H1 (cell line): Measurements from ENCODE around the gene LOXL1. TPM values are rescaled to one million over a fixed set of nuclear protein-coding genes. Genes with fewer than 3 reads are reported as not detected.

ENCODE experiments used
- BCL11A ChIP-seq, 2 experiments: IDR thresholded peaks; one replicate each; pipeline ENCODE4 v1.6.1; 2011; ENCODE audit warnings: low read depth in 2 of 2, low read length in 2 of 2, mild to moderate bottlenecking in 2 of 2
- CHD1 ChIP-seq: IDR thresholded peaks from 2 replicates; pipeline ENCODE4 v1.6.1; 2012; ENCODE audit warnings: low read depth, low read length, improper control_type of control experiment
- JUN ChIP-seq: IDR thresholded peaks from 2 replicates; pipeline ENCODE4 v1.6.1; 2011; ENCODE audit warnings: low read depth, mild to moderate bottlenecking, improper control_type of control experiment, low read length
- JUND ChIP-seq: IDR thresholded peaks from 2 replicates; pipeline ENCODE4 v1.6.1; 2011; ENCODE audit warnings: mild to moderate bottlenecking, improper control_type of control experiment, low read length
- KDM1A ChIP-seq: fragments of 200-600, 300-600 bp; sonication (generic); IDR thresholded peaks from 2 replicates; pipeline ENCODE4 v1.7.1; 2016; ENCODE audit warnings: mild to moderate bottlenecking, low read length, borderline replicate concordance
- POU5F1 ChIP-seq: IDR thresholded peaks from 2 replicates; pipeline ENCODE4 v1.6.1; 2011; ENCODE audit warnings: low read depth, mild to moderate bottlenecking, low read length, moderate library complexity
- RBBP5 ChIP-seq: IDR thresholded peaks from 2 replicates; pipeline ENCODE4 v1.7.1; 2012; ENCODE audit warnings: low read depth, mild to moderate bottlenecking, inconsistent platforms, low read length, moderate library complexity, borderline replicate concordance
- SP1 ChIP-seq: IDR thresholded peaks from 2 replicates; pipeline ENCODE4 v1.6.1; 2011; ENCODE audit warnings: low read depth, low read length
- SP2 ChIP-seq: IDR thresholded peaks from 2 replicates; pipeline ENCODE4 v1.6.1; 2012; ENCODE audit warnings: mild to moderate bottlenecking, low read length, inconsistent platforms
- TCF12 ChIP-seq: IDR thresholded peaks from 2 replicates; pipeline ENCODE4 v1.6.1; 2011; ENCODE audit warnings: low read depth, mild to moderate bottlenecking, low read length
- YY1 ChIP-seq: IDR thresholded peaks from 2 replicates; pipeline ENCODE4 v1.6.1; 2011; ENCODE audit warnings: low read depth, mild to moderate bottlenecking, low read length
- polyA plus RNA-seq, 7 experiments: library from polyadenylated mRNA; depleted of rRNA in 3 of 7; stranded (reverse) in 5 of 7; unstranded in 2 of 7; fragments of >200 nt in 5 of 7; fragments of 200-250 nt in 2 of 7; gene quantifications; 1 replicate in 5 of 7; 2 replicates in 1 of 7; 4 replicates in 1 of 7; pipeline versions ENCODE4 v1.2.1 to v1.2.3, GENCODE V29; 2011 to 2013; ENCODE audit warnings: missing spikeins in 2 of 7, mixed read lengths in 2 of 7
- total RNA-seq: library from RNA; stranded (reverse); fragmentation: NEBNext Ultra II Directional; extraction: Animal tissue kit (Norgen Biotek cat#: 25700); gene quantifications from 2 replicates; pipeline ENCODE4 v1.2.1, GENCODE V29; 2021
- TF ChIP-seq, protein P1 (sequence below): fragments of 300-600 bp; sonication (generic); IDR thresholded peaks from 2 replicates; pipeline ENCODE4 v1.7.1; 2012; ENCODE audit warnings: low read length, moderate library complexity, mild to moderate bottlenecking, inconsistent platforms; ENCODE audit not compliant: insufficient replicate concordance

The LOXL1 gene
- total and polyA plus RNA-seq, 2 of the 8 experiments (the other 6 are each of a cell fraction or from before 2014, with no cell fraction given): 8.1 to 14.4 TPM

DNA sequence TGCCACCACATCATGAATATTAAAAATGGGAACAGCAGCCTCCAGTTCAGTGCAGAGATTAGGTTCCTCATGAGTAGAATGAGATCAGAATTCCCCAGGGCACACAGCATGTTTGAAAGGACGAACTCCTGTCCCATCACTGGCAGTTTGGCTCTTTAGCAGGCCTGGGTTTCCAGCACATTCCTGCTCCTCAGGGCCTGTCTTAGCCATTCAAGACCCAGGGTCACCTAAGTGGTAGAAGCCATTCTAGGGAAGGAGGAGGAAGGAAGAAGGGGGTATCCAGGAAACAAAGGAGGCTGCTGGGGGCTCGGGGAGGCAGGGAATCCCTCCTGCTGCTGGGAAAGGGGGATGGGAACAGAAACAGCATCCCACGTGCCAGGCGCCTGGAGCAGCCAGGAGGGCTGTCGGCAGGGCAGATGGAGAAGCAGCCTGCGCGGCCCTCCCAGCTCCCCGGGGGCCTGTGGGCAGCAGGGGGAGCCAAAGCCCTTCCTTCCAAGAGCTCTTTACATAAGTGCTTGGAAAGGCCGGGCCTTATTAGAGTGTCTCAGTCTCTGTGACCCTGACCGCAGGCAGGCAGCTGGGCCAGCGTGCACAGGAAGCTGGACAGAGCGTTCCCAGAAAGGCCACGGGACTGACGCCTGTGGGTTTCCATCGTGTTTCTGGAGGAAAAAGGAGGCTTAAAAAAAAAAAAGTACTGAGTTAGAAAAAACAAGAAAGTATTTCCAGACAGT lies 24.7 kb downstream of the LOXL1 start (continued):
- TF ChIP-seq, protein P1, sequence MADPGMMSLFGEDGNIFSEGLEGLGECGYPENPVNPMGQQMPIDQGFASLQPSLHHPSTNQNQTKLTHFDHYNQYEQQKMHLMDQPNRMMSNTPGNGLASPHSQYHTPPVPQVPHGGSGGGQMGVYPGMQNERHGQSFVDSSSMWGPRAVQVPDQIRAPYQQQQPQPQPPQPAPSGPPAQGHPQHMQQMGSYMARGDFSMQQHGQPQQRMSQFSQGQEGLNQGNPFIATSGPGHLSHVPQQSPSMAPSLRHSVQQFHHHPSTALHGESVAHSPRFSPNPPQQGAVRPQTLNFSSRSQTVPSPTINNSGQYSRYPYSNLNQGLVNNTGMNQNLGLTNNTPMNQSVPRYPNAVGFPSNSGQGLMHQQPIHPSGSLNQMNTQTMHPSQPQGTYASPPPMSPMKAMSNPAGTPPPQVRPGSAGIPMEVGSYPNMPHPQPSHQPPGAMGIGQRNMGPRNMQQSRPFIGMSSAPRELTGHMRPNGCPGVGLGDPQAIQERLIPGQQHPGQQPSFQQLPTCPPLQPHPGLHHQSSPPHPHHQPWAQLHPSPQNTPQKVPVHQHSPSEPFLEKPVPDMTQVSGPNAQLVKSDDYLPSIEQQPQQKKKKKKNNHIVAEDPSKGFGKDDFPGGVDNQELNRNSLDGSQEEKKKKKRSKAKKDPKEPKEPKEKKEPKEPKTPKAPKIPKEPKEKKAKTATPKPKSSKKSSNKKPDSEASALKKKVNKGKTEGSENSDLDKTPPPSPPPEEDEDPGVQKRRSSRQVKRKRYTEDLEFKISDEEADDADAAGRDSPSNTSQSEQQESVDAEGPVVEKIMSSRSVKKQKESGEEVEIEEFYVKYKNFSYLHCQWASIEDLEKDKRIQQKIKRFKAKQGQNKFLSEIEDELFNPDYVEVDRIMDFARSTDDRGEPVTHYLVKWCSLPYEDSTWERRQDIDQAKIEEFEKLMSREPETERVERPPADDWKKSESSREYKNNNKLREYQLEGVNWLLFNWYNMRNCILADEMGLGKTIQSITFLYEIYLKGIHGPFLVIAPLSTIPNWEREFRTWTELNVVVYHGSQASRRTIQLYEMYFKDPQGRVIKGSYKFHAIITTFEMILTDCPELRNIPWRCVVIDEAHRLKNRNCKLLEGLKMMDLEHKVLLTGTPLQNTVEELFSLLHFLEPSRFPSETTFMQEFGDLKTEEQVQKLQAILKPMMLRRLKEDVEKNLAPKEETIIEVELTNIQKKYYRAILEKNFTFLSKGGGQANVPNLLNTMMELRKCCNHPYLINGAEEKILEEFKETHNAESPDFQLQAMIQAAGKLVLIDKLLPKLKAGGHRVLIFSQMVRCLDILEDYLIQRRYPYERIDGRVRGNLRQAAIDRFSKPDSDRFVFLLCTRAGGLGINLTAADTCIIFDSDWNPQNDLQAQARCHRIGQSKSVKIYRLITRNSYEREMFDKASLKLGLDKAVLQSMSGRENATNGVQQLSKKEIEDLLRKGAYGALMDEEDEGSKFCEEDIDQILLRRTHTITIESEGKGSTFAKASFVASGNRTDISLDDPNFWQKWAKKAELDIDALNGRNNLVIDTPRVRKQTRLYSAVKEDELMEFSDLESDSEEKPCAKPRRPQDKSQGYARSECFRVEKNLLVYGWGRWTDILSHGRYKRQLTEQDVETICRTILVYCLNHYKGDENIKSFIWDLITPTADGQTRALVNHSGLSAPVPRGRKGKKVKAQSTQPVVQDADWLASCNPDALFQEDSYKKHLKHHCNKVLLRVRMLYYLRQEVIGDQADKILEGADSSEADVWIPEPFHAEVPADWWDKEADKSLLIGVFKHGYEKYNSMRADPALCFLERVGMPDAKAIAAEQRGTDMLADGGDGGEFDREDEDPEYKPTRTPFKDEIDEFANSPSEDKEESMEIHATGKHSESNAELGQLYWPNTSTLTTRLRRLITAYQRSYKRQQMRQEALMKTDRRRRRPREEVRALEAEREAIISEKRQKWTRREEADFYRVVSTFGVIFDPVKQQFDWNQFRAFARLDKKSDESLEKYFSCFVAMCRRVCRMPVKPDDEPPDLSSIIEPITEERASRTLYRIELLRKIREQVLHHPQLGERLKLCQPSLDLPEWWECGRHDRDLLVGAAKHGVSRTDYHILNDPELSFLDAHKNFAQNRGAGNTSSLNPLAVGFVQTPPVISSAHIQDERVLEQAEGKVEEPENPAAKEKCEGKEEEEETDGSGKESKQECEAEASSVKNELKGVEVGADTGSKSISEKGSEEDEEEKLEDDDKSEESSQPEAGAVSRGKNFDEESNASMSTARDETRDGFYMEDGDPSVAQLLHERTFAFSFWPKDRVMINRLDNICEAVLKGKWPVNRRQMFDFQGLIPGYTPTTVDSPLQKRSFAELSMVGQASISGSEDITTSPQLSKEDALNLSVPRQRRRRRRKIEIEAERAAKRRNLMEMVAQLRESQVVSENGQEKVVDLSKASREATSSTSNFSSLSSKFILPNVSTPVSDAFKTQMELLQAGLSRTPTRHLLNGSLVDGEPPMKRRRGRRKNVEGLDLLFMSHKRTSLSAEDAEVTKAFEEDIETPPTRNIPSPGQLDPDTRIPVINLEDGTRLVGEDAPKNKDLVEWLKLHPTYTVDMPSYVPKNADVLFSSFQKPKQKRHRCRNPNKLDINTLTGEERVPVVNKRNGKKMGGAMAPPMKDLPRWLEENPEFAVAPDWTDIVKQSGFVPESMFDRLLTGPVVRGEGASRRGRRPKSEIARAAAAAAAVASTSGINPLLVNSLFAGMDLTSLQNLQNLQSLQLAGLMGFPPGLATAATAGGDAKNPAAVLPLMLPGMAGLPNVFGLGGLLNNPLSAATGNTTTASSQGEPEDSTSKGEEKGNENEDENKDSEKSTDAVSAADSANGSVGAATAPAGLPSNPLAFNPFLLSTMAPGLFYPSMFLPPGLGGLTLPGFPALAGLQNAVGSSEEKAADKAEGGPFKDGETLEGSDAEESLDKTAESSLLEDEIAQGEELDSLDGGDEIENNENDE: no peak
- no peak for TF ChIP-seq JUN
- no peak for TF ChIP-seq CHD1
- no peak for TF ChIP-seq SP1
- TF ChIP-seq POU5F1: no peak
- no peak for TF ChIP-seq RBBP5
- TF ChIP-seq BCL11A (IDR thresholded peaks at IDR 0.05; ENCODE audit: low read depth in 2 of 2, low read length in 2 of 2): no peak
- TF ChIP-seq SP2: no peak
- no peak for TF ChIP-seq KDM1A
- 0 out of 2 replicates have a peak, but pooled peaks have one; percentile 7 for TF ChIP-seq YY1
- TF ChIP-seq JUND: no peak
- no peak for TF ChIP-seq TCF12
